Central memory CD4-positive, alpha-beta T cell (primary cell): Measurements from ENCODE around the gene MIB1.

Experiments
- DNase-seq: peaks from one replicate; pipeline ENCODE4 v3.0.0; 2022

The MIB1 gene

DNA sequence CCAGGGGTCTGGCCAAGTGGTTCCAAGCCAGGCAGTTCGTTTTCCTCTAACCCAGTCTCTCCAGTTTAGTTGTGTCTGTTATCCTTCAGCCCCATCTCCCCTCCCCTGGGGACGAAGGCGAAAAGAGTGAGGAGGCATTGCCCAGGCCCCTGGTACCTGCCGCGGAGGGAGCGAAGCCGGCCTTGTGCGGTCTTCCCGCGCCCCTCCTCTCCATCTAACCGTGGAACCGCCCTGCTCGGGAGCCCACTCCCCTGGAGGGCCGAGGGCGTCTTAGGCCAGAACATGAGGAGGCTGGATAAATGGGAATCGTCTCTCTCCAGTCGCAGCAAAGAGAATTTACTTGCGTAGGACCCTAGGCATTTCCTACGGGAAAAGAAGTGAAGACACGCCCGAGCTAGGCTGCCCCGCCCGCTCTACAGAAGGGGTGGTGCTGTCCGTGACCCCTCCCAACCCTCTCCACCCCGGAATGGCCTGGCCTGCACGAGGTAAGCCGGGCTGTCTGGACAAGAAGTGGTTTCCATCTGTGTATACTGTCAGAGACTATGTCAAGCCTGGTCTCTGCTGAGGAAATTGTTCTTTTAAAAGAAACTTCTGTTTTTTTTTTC, 156.2 kb downstream of the MIB1 start:
- no peak for DNase-seq

DNA sequence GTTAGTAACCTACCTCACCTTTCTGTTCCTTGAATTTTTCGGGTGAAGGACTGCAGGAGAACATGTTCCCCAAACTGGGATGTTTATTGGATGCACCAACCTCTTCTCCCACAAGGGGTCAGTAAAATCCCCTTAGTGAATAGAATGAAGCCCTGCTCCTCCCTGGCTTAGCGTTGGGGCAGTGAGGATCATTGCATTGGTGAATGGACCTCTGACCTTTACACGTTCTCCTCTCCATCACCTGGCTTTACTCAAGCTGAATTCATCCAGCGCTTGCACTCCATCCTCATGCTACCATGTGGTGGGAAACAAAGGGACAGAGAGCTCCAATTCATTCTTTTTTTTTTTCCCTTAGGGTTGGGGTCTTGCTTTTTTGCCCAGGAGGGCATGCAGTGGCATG, 157.2 kb downstream of the MIB1 start:
- no peak for DNase-seq

- no peak for DNase-seq
These were observed 160.2 kb downstream of the MIB1 start for GRCh38 chr18:21900605-21901352.

DNA sequence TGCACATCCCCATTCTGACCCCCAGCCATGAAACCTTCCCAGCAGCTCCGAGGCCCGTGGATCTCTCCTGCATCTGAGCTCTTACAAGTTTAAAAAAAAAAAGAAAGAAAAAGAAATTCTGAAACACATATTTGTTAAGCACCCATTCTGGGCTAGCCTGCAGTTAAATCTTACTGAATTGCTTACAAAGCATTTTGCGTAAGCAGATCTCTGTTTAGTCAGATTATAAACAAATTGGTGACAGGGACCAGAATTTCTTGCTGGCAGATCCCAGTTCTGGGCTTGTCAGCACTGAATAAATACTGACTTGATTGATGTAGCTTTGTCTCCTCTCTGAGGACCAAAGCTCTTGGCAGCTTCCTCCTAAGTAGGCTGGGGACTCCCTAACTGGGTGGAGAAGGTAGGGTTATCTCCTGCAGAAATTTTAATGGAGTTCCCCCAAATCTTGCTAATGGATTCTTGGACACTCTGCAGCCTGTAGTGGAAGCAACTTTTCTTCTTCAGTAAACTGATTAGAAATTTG, 160.9 kb downstream of the MIB1 start:
- no peak for DNase-seq

GRCh38 chr18:21903709-21904108, 163.1 kb downstream of the MIB1 start:
- DNase-seq, result no peak

DNA sequence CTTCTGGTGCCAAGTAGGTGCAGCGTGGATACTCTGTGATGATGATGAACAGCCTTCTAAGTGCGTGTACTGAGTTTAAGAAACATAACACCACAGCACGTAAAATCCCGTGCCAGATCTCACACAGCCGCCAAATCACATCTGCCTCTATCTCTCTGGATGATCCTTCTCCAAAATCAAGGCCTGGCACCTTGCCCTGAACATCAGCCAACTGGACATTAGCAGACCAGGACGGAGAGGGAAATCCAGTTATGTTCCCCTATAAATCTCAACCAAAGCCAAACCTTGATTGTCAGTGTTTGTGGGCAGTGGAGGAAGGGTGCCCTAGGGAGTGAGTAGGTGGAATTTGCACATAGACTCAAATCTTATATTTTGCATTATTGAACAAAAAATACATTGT, 164.3 kb downstream of the MIB1 start:
- DNase-seq, result no peak

- no peak for DNase-seq
These were observed 166.9 kb downstream of the MIB1 start for GRCh38 chr18:21907451-21907850.

DNA sequence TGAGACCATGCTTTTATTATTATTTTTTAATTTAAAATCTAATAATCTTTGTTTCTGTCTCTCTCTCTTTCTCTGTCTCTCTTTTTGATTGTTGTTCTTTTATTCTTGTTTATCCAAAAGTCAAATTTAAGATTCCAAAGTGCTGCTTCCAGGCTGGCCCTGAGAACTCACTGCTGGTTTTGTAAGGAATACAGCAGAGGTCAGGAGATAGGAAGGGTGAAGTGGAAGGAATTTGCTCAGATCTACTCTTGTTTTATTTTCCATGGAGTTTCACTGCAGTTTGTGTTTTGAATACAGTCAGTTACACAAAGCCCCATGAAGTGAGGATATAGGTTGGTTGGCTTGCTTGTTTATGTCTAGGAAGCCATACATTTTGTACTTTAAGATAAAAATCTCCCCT, 168.1 kb downstream of the MIB1 start:
- no peak for DNase-seq

- no peak for DNase-seq
These were observed 170.3 kb downstream of the MIB1 start for GRCh38 chr18:21910906-21911305.

- DNase-seq, result no peak
These were observed 171.0 kb downstream of the MIB1 start for GRCh38 chr18:21911551-21911950.

- no peak for DNase-seq
These were observed 172.0 kb downstream of the MIB1 start for GRCh38 chr18:21912339-21913239.

GRCh38 chr18:21914739-21915319, 174.2 kb downstream of the MIB1 start:
- no peak for DNase-seq

DNA sequence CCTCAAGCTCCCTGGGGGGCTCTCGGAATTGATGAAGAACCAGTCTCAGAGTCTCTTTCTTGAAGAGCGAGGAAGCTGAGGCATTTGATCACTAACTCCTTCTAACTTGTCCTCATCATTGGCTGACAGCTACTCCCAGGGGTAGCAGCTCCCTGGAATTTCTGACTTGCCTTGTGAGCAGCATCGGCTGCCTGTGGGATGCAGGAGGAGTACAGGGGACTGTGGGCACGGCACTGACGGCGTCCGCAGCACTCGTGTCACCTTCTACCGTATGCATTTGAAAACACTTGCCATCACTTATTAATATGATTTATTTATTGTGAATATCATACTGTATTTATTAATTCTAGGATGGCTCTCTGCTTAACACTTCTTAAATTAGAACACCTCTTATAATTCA, 175.0 kb downstream of the MIB1 start:
- no peak for DNase-seq

- no peak for DNase-seq
These were observed 176.0 kb downstream of the MIB1 start for GRCh38 chr18:21916594-21916993.

DNA sequence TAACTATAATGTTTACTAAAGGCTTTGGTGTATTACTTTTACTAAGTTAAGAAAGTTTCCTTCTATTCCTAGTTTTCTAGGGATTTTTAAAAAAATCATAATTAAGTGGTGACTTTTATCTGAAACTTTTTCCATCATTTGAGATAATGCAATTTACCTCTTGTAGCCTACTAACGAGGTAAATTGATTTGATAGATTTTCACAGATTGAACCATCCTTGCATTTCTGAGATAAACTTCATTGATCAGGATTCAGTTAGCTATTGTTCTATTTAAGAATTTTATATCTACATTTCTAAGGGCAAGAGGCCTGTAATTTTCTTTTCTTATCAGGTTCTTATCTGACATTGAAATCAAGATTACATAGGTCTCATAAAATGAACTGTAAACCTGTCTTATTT, 178.1 kb downstream of the MIB1 start:
- no peak for DNase-seq
